ENCODE data around the gene HAT1.

- TF ChIP-seq CTCF (IDR thresholded peaks at IDR 0.05) (no peak), POLR2A (IDR thresholded peaks at IDR 0.05) (no peak)
Measured at GRCh38 chr2:171921970-171922229, 361 bp upstream of the HAT1 start.

All from ovary (tissue), 3 donors.